Activated CD4-positive, alpha-beta T cell treated with anti-CD3 and anti-CD28 coated beads for 36 hours (primary cell): Measurements from ENCODE around the gene CSH1. TPM values are rescaled to one million over a fixed set of nuclear protein-coding genes. Genes with fewer than 3 reads are reported as not detected.
"Not testable (repeated sequence)": the region's sequence is repeated elsewhere in the genome, so short reads cannot be mapped to it uniquely, and the experiment has no call there.

Source experiments
- ATAC-seq: fragments of 200-7000 bp; cut with Tn5 transposase; one replicate; pipeline ENCODE4 v1.10.0; 2021; ENCODE audit warnings: mild to moderate bottlenecking, moderate library complexity
- CTCF ChIA-PET: fragments of 350-600 bp; sonication (Branson Sonifier 250); formaldehyde crosslinking; loops from one replicate; lab custom pipeline; 2021; ENCODE audit warnings: antibody characterized with exemption; lab: Charles Lee
- POLR2A ChIA-PET: fragments of 350-600 bp; sonication (Branson Sonifier 250); formaldehyde crosslinking; loops from one replicate; lab custom pipeline; 2021; ENCODE audit warnings: antibody characterized with exemption, inconsistent platforms; lab: Charles Lee
- DNase-seq: peaks from one replicate; pipeline ENCODE4 v3.0.0-alpha.2; 2020
- H3K27ac Mint-ChIP-seq: one replicate; pipeline ENCODE4 v1.8.0; 2021; ENCODE audit warnings: mixed read lengths
- H3K27me3 Mint-ChIP-seq: one replicate; pipeline ENCODE4 v1.8.0; 2021; ENCODE audit warnings: mixed read lengths
- H3K36me3 Mint-ChIP-seq: one replicate; pipeline ENCODE4 v1.8.0; 2021; ENCODE audit warnings: low read depth, mixed read lengths
- H3K4me1 Mint-ChIP-seq: one replicate; pipeline ENCODE4 v1.8.0; 2021; ENCODE audit warnings: mixed read lengths
- H3K4me3 Mint-ChIP-seq: one replicate; pipeline ENCODE4 v1.8.0; 2021; ENCODE audit warnings: mild to moderate bottlenecking, moderate library complexity, mixed read lengths
- H3K9me3 Mint-ChIP-seq: one replicate; pipeline ENCODE4 v1.8.0; 2021; ENCODE audit warnings: low read depth, mixed read lengths
- intact Hi-C, 2 experiments: fragments of 100-400 bp; cut with DNase I in 1 of 2; cut with micrococcal nuclease in 1 of 2; formaldehyde crosslinking; loops; one replicate each; pipeline versions ENCODE4 v1.14.2 to v1.15.1; 2022 to 2024; cut with DNase I, micrococcal nuclease
- total RNA-seq, 2 experiments: library from RNA; stranded (reverse); gene quantifications; one replicate each; pipeline ENCODE4 v1.2.3, GENCODE V29; 2021

Gene CSH1
- total RNA-seq, 2 experiments from 2014 or later: not detected

GRCh38 chr17:63878413-63878812 is 18.0 kb downstream of the CSH1 start:
- H3K9me3 Mint-ChIP-seq, POLR2A ChIA-PET, H3K4me1 Mint-ChIP-seq, DNase-seq, intact Hi-C loops, H3K27ac Mint-ChIP-seq, ATAC-seq, H3K4me3 Mint-ChIP-seq, H3K27me3 Mint-ChIP-seq, H3K36me3 Mint-ChIP-seq: not testable (repeated sequence)
- CTCF ChIA-PET: interaction anchor here (1.0 kb wide), 2 partner anchors 14 to 19 kb away, joined by 3 read pairs; no protein-coding TSS in a partner anchor

- H3K27me3 Mint-ChIP-seq, intact Hi-C loops, H3K9me3 Mint-ChIP-seq, H3K4me3 Mint-ChIP-seq, H3K36me3 Mint-ChIP-seq, H3K4me1 Mint-ChIP-seq, DNase-seq, ATAC-seq, H3K27ac Mint-ChIP-seq: not testable (repeated sequence)
- CTCF ChIA-PET: interaction anchor here (0.9 kb wide), 1 partner anchor 10 kb away, joined by 6 read pairs; no protein-coding TSS in a partner anchor
- POLR2A ChIA-PET: interaction anchor here (0.6 kb wide), 1 partner anchor 259 kb away, joined by 7 read pairs; no protein-coding TSS in a partner anchor
Measured at GRCh38 chr17:63874693-63875092, 21.7 kb downstream of the CSH1 start.

GRCh38 chr17:63874061-63874626 is 22.2 kb downstream of the CSH1 start:
- H3K4me1 Mint-ChIP-seq, H3K27ac Mint-ChIP-seq, H3K36me3 Mint-ChIP-seq, H3K27me3 Mint-ChIP-seq, H3K4me3 Mint-ChIP-seq, ATAC-seq, DNase-seq, H3K9me3 Mint-ChIP-seq, intact Hi-C loops: not testable (repeated sequence)
- ChIA-PET CTCF (interaction anchor here (0.9 kb wide), 1 partner anchor 9 kb away, joined by 6 read pairs; no protein-coding TSS in a partner anchor), POLR2A (interaction anchor here (0.6 kb wide), 1 partner anchor 260 kb away, joined by 7 read pairs; no protein-coding TSS in a partner anchor)

GRCh38 chr17:63873577-63873976 is 22.8 kb downstream of the CSH1 start, which contains the start of gene CSH2:
Gene CSH2 (minus strand): TSS chr17:63873677. CDS start chr17:63873614, 63 bp downstream.
- H3K4me3 Mint-ChIP-seq, H3K27ac Mint-ChIP-seq, H3K36me3 Mint-ChIP-seq, intact Hi-C loops, H3K27me3 Mint-ChIP-seq, ATAC-seq, H3K9me3 Mint-ChIP-seq, POLR2A ChIA-PET, CTCF ChIA-PET, H3K4me1 Mint-ChIP-seq, DNase-seq: not testable (repeated sequence)

GRCh38 chr17:63871646-63872365 is 24.6 kb downstream of the CSH1 start:
- H3K4me1 Mint-ChIP-seq, H3K4me3 Mint-ChIP-seq, POLR2A ChIA-PET, intact Hi-C loops, ATAC-seq, DNase-seq, H3K27me3 Mint-ChIP-seq, H3K36me3 Mint-ChIP-seq, CTCF ChIA-PET, H3K9me3 Mint-ChIP-seq, H3K27ac Mint-ChIP-seq: not testable (repeated sequence)

DNA sequence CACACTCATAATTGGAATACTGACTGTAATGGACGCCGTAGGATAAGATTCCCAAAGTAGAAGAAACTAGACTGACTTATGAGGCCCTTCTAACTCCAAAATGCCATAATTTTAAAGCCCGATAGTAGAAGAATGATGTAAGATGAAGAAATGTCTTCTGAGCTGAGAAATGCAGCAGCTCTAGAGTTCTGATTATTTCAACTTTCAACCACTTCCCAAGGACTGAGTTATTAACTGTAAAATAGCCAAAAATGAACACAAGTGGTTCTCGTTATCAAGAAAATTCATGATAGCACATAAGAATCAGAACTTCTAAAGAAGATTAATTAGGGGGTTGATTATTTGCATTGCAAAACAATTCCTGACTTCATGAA is 26.1 kb downstream of the CSH1 start:
- ATAC-seq, H3K4me3 Mint-ChIP-seq, H3K36me3 Mint-ChIP-seq, intact Hi-C loops, POLR2A ChIA-PET, DNase-seq, H3K4me1 Mint-ChIP-seq, H3K27me3 Mint-ChIP-seq, H3K9me3 Mint-ChIP-seq, H3K27ac Mint-ChIP-seq: not testable (repeated sequence)
- CTCF ChIA-PET: interaction anchor here (0.8 to 1.7 kb wide), 5 partner anchors 10 to 22 kb away, joined by 3 to 7 read pairs (median 3); partner anchors contain the start of gene GH2

DNA sequence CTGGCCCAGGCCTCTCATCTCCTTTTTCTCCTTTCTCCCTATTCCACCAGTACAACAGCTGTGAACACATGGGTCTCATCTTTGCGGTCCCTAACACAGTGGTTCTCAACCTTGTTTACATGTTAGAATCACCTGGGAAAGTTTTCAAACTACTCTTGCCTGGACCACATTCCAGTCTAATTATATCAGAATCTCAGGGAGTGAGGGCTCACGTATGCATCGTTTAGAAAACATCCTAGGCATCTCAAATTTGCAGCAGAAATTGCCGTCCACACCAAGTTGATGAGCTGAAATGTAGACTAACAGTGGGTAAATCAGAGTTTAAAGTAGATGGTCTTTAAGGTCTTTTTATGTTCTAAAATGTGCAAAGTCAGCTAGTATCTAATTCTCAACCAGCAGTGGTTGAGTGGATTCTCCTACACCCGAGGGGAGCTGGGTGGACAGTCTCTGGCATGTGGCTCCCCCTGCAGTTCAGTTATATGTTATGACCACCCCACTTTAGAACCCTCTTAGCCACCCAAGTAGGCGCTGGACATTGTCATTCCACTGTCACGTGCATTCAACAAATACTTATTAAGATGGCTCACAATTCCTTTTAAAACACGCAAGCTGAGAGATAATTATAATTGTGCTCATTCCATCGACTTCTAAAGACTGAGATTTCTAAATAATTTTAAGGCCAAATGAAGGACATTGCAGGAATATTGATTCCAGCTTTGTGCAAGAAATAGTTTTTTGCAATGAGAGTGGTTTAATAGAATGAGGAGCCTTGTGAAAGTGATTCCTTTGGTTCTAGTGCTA is 26.7 kb downstream of the CSH1 start:
- H3K36me3 Mint-ChIP-seq, ATAC-seq, H3K4me1 Mint-ChIP-seq, intact Hi-C loops, H3K9me3 Mint-ChIP-seq, POLR2A ChIA-PET, H3K27me3 Mint-ChIP-seq, DNase-seq, H3K27ac Mint-ChIP-seq, H3K4me3 Mint-ChIP-seq: not testable (repeated sequence)
- CTCF ChIA-PET: interaction anchor here (0.8 to 1.7 kb wide), 5 partner anchors 10 to 21 kb away, joined by 3 to 7 read pairs (median 3); partner anchors contain the start of gene GH2

DNA sequence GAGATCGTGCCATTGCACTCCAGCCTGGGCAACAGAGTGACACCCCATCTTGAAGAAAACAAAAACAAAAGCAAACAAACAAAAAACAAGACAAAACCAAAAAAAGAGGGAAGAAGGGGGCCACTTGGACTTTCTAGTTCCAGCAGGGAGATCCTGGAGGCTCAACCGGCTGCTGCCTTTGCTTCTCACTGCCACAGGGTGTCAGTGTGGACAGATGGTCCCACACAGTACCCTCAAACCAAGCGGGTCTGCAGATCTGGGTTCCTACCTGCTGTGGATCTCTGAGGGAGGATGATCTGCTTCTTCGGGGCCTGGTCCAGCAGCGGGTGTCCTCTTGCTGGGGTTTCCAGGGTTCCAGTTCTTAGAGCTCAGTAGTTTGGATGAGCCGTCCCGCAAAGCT is 29.7 kb downstream of the CSH1 start:
- not testable (repeated sequence) for H3K4me3 Mint-ChIP-seq, H3K27me3 Mint-ChIP-seq, DNase-seq, H3K36me3 Mint-ChIP-seq, H3K9me3 Mint-ChIP-seq, ATAC-seq, H3K4me1 Mint-ChIP-seq, H3K27ac Mint-ChIP-seq
- ChIA-PET CTCF (interaction anchor here (0.6 to 4.1 kb wide), 20 partner anchors 9 to 424 kb away, joined by 3 to 22 read pairs (median 4); partner anchors contain the start of genes ICAM2 and SMARCD2), POLR2A (interaction anchor here (0.6 to 0.7 kb wide), 2 partner anchors 153 to 194 kb away, joined by 3 to 9 read pairs; no protein-coding TSS in a partner anchor)
- intact Hi-C loops: loop anchor here in 1 of 2 experiments (1.0 kb wide), 1 partner anchor 40 kb away; no protein-coding TSS in a partner anchor

- ATAC-seq: no peak
- no peak for DNase-seq
- intact Hi-C loops: no loop called here
- no peak overlapping the region for H3K27ac Mint-ChIP-seq
- no peaks in the 10 kb centered on the region for H3K36me3 Mint-ChIP-seq
- no peak overlapping the region for H3K4me3 Mint-ChIP-seq
- H3K9me3 Mint-ChIP-seq: no peaks in the 10 kb centered on the region
- H3K27me3 Mint-ChIP-seq: no peaks in the 10 kb centered on the region
- H3K4me1 Mint-ChIP-seq: no peaks in the 10 kb centered on the region
- CTCF ChIA-PET: interaction anchor here (0.5 to 3.3 kb wide), 10 partner anchors 10 to 441 kb away, joined by 3 to 19 read pairs (median 5); no protein-coding TSS in a partner anchor
- POLR2A ChIA-PET: no interaction called here
Measured at GRCh38 chr17:63859257-63859656, 37.1 kb downstream of the CSH1 start.

- H3K27me3 Mint-ChIP-seq, DNase-seq, H3K4me3 Mint-ChIP-seq, intact Hi-C loops, H3K27ac Mint-ChIP-seq, H3K4me1 Mint-ChIP-seq, ATAC-seq, H3K36me3 Mint-ChIP-seq, H3K9me3 Mint-ChIP-seq, POLR2A ChIA-PET: not testable (repeated sequence)
- CTCF ChIA-PET: interaction anchor here (0.6 to 4.2 kb wide), 4 partner anchors 8 to 436 kb away, joined by 3 to 22 read pairs (median 4); no protein-coding TSS in a partner anchor
Measured at GRCh38 chr17:63856425-63856824, 39.9 kb downstream of the CSH1 start.

- ATAC-seq (no peak), DNase-seq (no peak)
- CTCF ChIA-PET: interaction anchor here (1.0 to 4.2 kb wide), 2 partner anchors 10 to 11 kb away, joined by 3 to 22 read pairs; no protein-coding TSS in a partner anchor
- no peaks in the 10 kb centered on the region for H3K36me3 Mint-ChIP-seq
- H3K9me3 Mint-ChIP-seq: no peaks in the 10 kb centered on the region
- H3K4me3 Mint-ChIP-seq: no peak overlapping the region
- no peaks in the 10 kb centered on the region for H3K27me3 Mint-ChIP-seq
- H3K4me1 Mint-ChIP-seq: no peaks in the 10 kb centered on the region
- POLR2A ChIA-PET: interaction anchor here (0.6 kb wide), 1 partner anchor 157 kb away, joined by 4 read pairs; no protein-coding TSS in a partner anchor
- H3K27ac Mint-ChIP-seq: no peak overlapping the region
- intact Hi-C loops: no loop called here
Measured at GRCh38 chr17:63855185-63855584, 41.2 kb downstream of the CSH1 start.
